ENCODE data around the gene MFSD6. TPM values are rescaled to one million over a fixed set of nuclear protein-coding genes. Genes with fewer than 3 reads are reported as not detected.

Gene MFSD6
- total RNA-seq, 2 donors from 2014 or later = 61.0 to 75.1 TPM

DNA sequence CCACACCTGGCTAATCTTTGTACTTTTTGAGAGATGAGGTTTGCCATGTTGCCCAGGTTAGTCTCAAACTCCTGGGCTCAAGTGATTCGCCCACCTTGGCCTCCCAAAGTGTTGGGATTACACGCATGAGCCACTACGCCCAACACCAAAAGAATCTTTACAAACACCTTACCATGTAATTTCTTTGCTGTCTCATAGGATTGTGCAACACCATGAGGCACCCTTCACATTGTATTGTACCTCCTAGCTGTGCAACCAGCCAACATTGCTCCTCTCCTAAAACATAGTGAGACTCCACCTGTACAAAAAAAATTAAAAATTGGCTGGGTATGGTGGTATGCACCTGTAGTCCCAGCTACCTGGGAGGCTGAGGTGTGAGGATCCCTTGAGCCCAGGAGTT is 3.1 kb upstream of the MFSD6 start:
- H3K4me1 ChIP-seq (ENCODE audit: control insufficient read depth in 1 of 2, low read depth in 2 of 2) = peaks cover 0 to 14% of the 10 kb centered on the region in 2 donors
- ATAC-seq (ENCODE audit: insufficient number of reproducible peaks, low FRiP score, low read depth) (no peak), DNase-seq (ENCODE audit: low spot score) (no peak)
- H3K4me3 ChIP-seq = no peak overlapping the region
- no peak overlapping the region for H3K27ac ChIP-seq
- no peaks in the 10 kb centered on the region for H3K9me3 ChIP-seq
- TF ChIP-seq, protein P1, sequence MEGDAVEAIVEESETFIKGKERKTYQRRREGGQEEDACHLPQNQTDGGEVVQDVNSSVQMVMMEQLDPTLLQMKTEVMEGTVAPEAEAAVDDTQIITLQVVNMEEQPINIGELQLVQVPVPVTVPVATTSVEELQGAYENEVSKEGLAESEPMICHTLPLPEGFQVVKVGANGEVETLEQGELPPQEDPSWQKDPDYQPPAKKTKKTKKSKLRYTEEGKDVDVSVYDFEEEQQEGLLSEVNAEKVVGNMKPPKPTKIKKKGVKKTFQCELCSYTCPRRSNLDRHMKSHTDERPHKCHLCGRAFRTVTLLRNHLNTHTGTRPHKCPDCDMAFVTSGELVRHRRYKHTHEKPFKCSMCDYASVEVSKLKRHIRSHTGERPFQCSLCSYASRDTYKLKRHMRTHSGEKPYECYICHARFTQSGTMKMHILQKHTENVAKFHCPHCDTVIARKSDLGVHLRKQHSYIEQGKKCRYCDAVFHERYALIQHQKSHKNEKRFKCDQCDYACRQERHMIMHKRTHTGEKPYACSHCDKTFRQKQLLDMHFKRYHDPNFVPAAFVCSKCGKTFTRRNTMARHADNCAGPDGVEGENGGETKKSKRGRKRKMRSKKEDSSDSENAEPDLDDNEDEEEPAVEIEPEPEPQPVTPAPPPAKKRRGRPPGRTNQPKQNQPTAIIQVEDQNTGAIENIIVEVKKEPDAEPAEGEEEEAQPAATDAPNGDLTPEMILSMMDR (IDR thresholded peaks at IDR 0.05) = no peak
- no peaks in the 10 kb centered on the region for H3K36me3 ChIP-seq
- H3K27me3 ChIP-seq (replicated peaks; ENCODE audit: insufficient read depth) = no peaks in the 10 kb centered on the region

DNA sequence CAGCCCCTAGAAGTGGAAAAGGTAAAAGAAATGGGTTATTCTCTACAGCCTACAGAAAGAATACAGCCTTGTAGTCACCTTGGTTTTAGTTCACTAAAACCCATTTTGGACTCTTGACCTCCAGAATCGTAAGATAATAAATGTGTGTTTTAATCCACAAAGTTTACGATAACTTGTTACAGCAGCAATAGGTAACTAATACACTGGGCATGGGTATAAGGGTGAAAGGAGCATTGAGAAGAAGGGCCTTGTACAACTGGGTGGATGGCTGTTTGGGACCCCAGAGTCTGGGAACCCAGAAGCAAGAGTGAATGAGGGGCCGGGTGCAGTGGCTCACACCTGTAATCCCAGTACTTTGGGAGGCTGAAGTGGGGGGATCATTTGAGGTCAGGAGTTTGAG is 2.2 kb upstream of the MFSD6 start:
- Histone ChIP-seq H3K4me1 (ENCODE audit: control insufficient read depth in 1 of 2, low read depth in 2 of 2) (peaks cover 0 to 16% of the 10 kb centered on the region in 2 donors), H3K36me3 (no peaks in the 10 kb centered on the region), H3K4me3 (no peak overlapping the region), H3K27ac (no peak overlapping the region), H3K9me3 (no peaks in the 10 kb centered on the region), H3K27me3 (replicated peaks; ENCODE audit: insufficient read depth) (no peaks in the 10 kb centered on the region)
- TF ChIP-seq, protein P1 (IDR thresholded peaks at IDR 0.05) = no peak
- ATAC-seq (ENCODE audit: insufficient number of reproducible peaks, low FRiP score, low read depth) (no peak), DNase-seq (ENCODE audit: low spot score) (no peak)

DNA sequence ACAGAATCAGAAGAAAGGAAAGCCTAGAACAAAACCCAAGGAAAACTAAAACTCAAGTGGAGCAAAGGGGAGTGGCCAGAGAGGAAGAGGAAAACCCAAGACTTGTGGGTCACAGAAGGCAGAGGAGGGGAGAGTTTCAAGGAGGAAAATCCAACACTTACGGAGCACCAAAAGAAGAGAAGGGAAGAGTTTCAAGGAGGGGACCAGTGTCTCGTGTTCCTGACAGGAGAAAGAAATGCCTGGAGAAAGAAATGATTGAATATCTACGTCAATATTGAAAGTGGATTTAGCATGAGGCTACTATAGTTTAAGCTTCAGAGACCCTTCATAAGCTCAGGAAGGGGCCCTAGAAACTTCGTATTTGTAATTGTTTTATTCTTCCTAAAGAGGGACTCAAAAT is 1.4 kb upstream of the MFSD6 start:
- Histone ChIP-seq H3K4me1 (ENCODE audit: control insufficient read depth in 1 of 2, low read depth in 2 of 2) (peaks cover 0 to 16% of the 10 kb centered on the region in 2 donors), H3K36me3 (no peaks in the 10 kb centered on the region), H3K27ac (no peak overlapping the region), H3K4me3 (no peak overlapping the region), H3K27me3 (replicated peaks; ENCODE audit: insufficient read depth) (no peaks in the 10 kb centered on the region), H3K9me3 (no peaks in the 10 kb centered on the region)
- no peak for DNase-seq (ENCODE audit: low spot score)
- TF ChIP-seq, protein P1 (IDR thresholded peaks at IDR 0.05) = no peak
- no peak for ATAC-seq (ENCODE audit: insufficient number of reproducible peaks, low FRiP score, low read depth)

DNA sequence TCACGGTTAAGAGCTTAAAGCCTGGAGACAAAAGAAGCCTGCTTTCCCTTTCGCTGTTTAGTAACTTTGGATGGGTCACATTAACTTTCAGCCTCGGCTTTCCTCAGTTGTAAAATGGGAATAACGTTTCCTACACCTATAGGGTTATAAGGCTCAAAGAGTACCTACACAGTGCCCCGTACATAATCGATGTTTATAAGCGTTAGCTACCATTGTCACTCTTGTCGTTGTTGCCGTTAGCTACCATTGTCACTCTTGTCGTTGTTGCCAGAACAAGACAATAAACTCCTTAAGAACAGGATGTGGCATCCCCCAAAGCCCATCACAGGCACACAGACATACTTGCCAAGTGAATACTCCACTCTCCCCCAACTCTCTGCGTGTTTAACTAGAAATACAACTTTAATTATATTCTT is 901 bp upstream of the MFSD6 start:
- TF ChIP-seq, protein P1 (IDR thresholded peaks at IDR 0.05) = no peak
- ATAC-seq (ENCODE audit: insufficient number of reproducible peaks, low FRiP score, low read depth) (no peak), DNase-seq (ENCODE audit: low spot score) (no peak)
- Histone ChIP-seq H3K4me1 (ENCODE audit: control insufficient read depth in 1 of 2, low read depth in 2 of 2) (peaks cover 0 to 16% of the 10 kb centered on the region in 2 donors), H3K27me3 (replicated peaks; ENCODE audit: insufficient read depth) (no peaks in the 10 kb centered on the region), H3K36me3 (no peaks in the 10 kb centered on the region), H3K9me3 (no peaks in the 10 kb centered on the region), H3K27ac (no peak overlapping the region), H3K4me3 (peak overlapping the region; percentile 76)

DNA sequence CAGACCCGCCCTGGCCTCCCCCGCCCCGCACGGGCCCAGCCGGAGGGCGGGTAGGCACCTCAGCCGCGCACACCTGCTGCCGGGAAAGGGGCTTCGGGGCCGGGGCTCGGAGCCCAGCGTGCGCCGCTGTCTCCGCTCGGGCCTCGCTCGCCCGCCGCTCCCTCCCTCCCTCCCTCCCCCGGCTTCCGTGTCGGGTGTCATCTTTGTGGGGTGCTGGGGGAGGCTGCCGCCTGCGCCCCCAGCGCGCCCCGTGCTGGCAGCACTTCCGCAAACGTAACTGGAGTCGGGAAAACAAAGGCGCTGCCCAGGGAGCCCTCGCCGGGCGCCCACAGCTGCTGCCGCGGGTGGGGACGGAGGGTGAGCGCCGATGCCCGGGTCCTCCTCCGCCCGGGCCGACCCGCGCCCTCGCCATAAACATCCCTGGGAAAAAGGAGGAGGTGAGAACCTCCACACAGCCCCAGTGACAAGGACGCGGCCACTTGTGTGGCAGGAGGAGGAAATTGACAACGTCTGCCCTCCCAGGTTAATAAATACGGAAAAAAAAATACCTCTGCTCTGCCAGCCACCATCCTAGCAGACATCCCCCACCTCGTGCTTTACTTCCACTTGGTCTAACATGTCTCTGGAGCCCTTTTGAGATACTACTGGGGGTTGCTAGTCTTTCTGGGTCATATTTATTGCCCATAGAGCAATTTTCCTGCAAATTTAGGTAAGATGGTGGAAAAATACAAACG is 550 bp downstream of the MFSD6 start:
- Histone ChIP-seq H3K9me3 (no peaks in the 10 kb centered on the region), H3K36me3 (no peaks in the 10 kb centered on the region), H3K4me1 (ENCODE audit: control insufficient read depth in 1 of 2, low read depth in 2 of 2) (peaks cover 0 to 16% of the 10 kb centered on the region in 2 donors), H3K4me3 (peak overlapping the region; percentile 76), H3K27ac (peak overlapping the region in 1 of 2 donors; percentile 12), H3K27me3 (replicated peaks; ENCODE audit: insufficient read depth) (no peaks in the 10 kb centered on the region)
- DNase-seq (ENCODE audit: low spot score) (no peak), ATAC-seq (ENCODE audit: insufficient number of reproducible peaks, low FRiP score, low read depth) (no peak)
- TF ChIP-seq, protein P1 (IDR thresholded peaks at IDR 0.05) = no peak

Data from thoracic aorta (tissue), 2 donors.